GM19395 (cell line): ENCODE measurements around the gene IQCM.

Experiments used
- ATAC-seq: cut with Tn5 transposase; IDR thresholded peaks from one replicate; pipeline ENCODE4 v1.9.1; 2021; ENCODE audit warnings: mild to moderate bottlenecking, moderate library complexity; ENCODE audit not compliant: unreplicated experiment

The IQCM gene

GRCh38 chr4:149321438-149321837, 494.2 kb downstream of the IQCM start:
- no peak for ATAC-seq

DNA sequence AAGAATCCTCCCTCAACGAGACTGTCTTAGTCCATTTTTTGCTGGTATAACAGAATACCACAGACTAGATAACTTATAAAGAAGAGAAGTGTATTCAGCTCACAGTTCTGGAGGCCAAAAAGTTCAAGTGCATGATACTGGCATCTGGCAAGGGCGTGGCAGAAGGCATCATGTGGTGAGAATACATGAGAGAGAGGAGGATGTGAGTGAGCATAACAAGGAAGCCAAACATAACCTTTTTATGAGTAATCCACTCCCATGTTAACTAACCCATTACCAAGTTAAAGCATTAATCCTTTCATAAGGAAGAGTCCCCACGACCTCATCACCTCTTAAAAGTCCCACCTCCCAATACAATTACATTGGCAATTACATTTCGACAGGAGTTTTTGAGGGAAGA, 504.6 kb downstream of the IQCM start:
- no peak for ATAC-seq

GRCh38 chr4:149306537-149306936, 509.1 kb downstream of the IQCM start:
- no peak for ATAC-seq
